Upper lobe of left lung (tissue), 6 donors: Measurements from ENCODE around the gene PLPP1. TPM values are rescaled to one million over a fixed set of nuclear protein-coding genes. Genes with fewer than 3 reads are reported as not detected.
A peak's percentile ranks its signal among the peaks of the same experiment; 100 is the strongest.
"Not testable (repeated sequence)": the region's sequence is repeated elsewhere in the genome, so short reads cannot be mapped to it uniquely, and the experiment has no call there.

ENCODE experiments used
- ATAC-seq, 2 donors: fragments of 200-7000 bp; cut with Tn5 transposase; one replicate each; pipeline ENCODE4 v1.9.1; 2022; ENCODE audit warnings: mild to moderate bottlenecking in 2 of 2, moderate library complexity in 2 of 2; ENCODE audit not compliant: low FRiP score in 2 of 2
- DNase-seq, 2 donors: peaks; one replicate each; pipeline ENCODE4 v3.0.0-alpha.2; 2019 to 2020
- H3K27ac ChIP-seq, 4 donors: fragments of 200-600 bp; sonication (generic); one replicate each; pipeline ENCODE4 v1.5.1; 2016 to 2019
- H3K27me3 ChIP-seq, 4 donors: fragments of 200-600 bp; sonication (generic); one replicate each; pipeline ENCODE4 v1.5.1; 2017 to 2019
- H3K36me3 ChIP-seq, 4 donors: fragments of 200-600 bp; sonication (generic); one replicate each; pipeline ENCODE4 v1.5.1; 2016 to 2019
- H3K4me1 ChIP-seq, 4 donors: fragments of 200-600 bp; sonication (generic); one replicate each; pipeline ENCODE4 v1.5.1; 2018 to 2019
- H3K4me3 ChIP-seq, 4 donors: fragments of 200-600 bp; sonication (generic); one replicate each; pipeline ENCODE4 v1.5.1; 2017 to 2019; ENCODE audit warnings: mild to moderate bottlenecking in 2 of 4, moderate library complexity in 1 of 4
- H3K9me3 ChIP-seq, 4 donors: fragments of 200-600 bp; sonication (generic); one replicate each; pipeline ENCODE4 v1.5.1; 2018 to 2019
- CTCF ChIP-seq, 6 experiments: fragments of 450-650 bp in 4 of 6; fragments of 200-600 bp in 2 of 6; sonication (generic) in 2 of 6; IDR thresholded peaks; one replicate each; pipeline ENCODE4 v1.5.1; 2016 to 2019; ENCODE audit warnings: antibody characterized with exemption in 6 of 6
- EP300 ChIP-seq, 4 donors: sonication (generic); formaldehyde crosslinking; IDR thresholded peaks; one replicate each; pipeline ENCODE4 v1.5.1; 2017; ENCODE audit warnings: antibody characterized with exemption in 4 of 4, control low read depth in 2 of 4
- POLR2A ChIP-seq, 4 donors: fragments of 450-650 bp; IDR thresholded peaks; one replicate each; pipeline ENCODE4 v1.5.1; 2016 to 2017; ENCODE audit warnings: antibody characterized with exemption in 4 of 4, mild to moderate bottlenecking in 2 of 4
- POLR2AphosphoS5 ChIP-seq, 2 donors: sonication (generic); formaldehyde crosslinking; IDR thresholded peaks; one replicate each; pipeline ENCODE4 v1.5.1; 2017; ENCODE audit warnings: antibody characterized with exemption in 2 of 2
- whole genome bisulfite sequencing, 2 donors: methylation state at CpG; one replicate each; pipeline ENCODE4 v1.1.5; 2017 to 2018; 5-methylcytosine and 5-hydroxymethylcytosine counted together
- total RNA-seq, 6 donors: library from RNA; depleted of rRNA in 4 of 6; stranded (reverse); fragments of >200 nt in 4 of 6; gene quantifications; one replicate each; pipeline versions ENCODE4 v1.1.0 to v1.2.1, GENCODE V29; 2016 to 2021
- donor health status: DM: no; HTN: no; CAD: no; lungs with moderate emphysema.
- donor health status: DM: no; HTN: yes; CAD: no; lungs with severe emphysema.

Gene PLPP1
- total RNA-seq, 6 donors from 2014 or later: 21.0 to 125 (median 65.6) TPM

- TF ChIP-seq CTCF (IDR thresholded peaks at IDR 0.05) (no peak), POLR2AphosphoS5 (IDR thresholded peaks at IDR 0.05) (no peak), POLR2A (IDR thresholded peaks at IDR 0.05) (no peak), EP300 (IDR thresholded peaks at IDR 0.05) (no peak)
- Histone ChIP-seq H3K27ac (no peak overlapping the region), H3K36me3 (no peaks in the 10 kb centered on the region), H3K9me3 (no peaks in the 10 kb centered on the region), H3K4me1 (peaks cover 0 to 3% (median 0%) of the 10 kb centered on the region in 4 donors), H3K27me3 (no peaks in the 10 kb centered on the region), H3K4me3 (no peak overlapping the region)
- ATAC-seq: no peak
- DNase-seq: no peak
- WGBS, 2 donors: 84% methylated on average over 2 of the region's 2 CpGs
Observed at GRCh38 chr5:55544341-55544740, 9.6 kb upstream of the PLPP1 start.

GRCh38 chr5:55541056-55541635, 6.4 kb upstream of the PLPP1 start:
- Histone ChIP-seq H3K27me3 (no peaks in the 10 kb centered on the region), H3K4me1 (peaks cover 0 to 6% (median 2%) of the 10 kb centered on the region in 4 donors), H3K36me3 (no peaks in the 10 kb centered on the region), H3K27ac (no peak overlapping the region), H3K9me3 (no peaks in the 10 kb centered on the region), H3K4me3 (no peak overlapping the region)
- DNase-seq (no peak), ATAC-seq (no peak)
- no peak for TF ChIP-seq POLR2A (IDR thresholded peaks at IDR 0.05)
- no peak for TF ChIP-seq EP300 (IDR thresholded peaks at IDR 0.05)
- 65 to 83% methylated on average over 1 of the region's 1 CpG for WGBS, 2 donors

GRCh38 chr5:55540525-55540924, 5.8 kb upstream of the PLPP1 start:
- H3K27ac ChIP-seq: no peak overlapping the region

GRCh38 chr5:55540024-55540423, 5.3 kb upstream of the PLPP1 start:
- Histone ChIP-seq H3K27ac (no peak overlapping the region), H3K9me3 (no peaks in the 10 kb centered on the region), H3K27me3 (no peaks in the 10 kb centered on the region), H3K4me1 (peaks cover 5 to 12% (median 7%) of the 10 kb centered on the region in 4 donors), H3K36me3 (no peaks in the 10 kb centered on the region), H3K4me3 (no peak overlapping the region)
- ATAC-seq: no peak
- TF ChIP-seq EP300 (IDR thresholded peaks at IDR 0.05): no peak
- no peak for TF ChIP-seq POLR2AphosphoS5 (IDR thresholded peaks at IDR 0.05)
- TF ChIP-seq POLR2A (IDR thresholded peaks at IDR 0.05): no peak
- no peak for TF ChIP-seq CTCF (IDR thresholded peaks at IDR 0.05)
- WGBS, 2 donors: 92 to 93% methylated on average over 1 of the region's 1 CpG
- DNase-seq: no peak

More at GRCh38 chr5:55540525-55540924, 5.8 kb upstream of the PLPP1 start:
- no peak overlapping the region for H3K4me3 ChIP-seq
- peaks cover under 1 to 9% (median 4%) of the 10 kb centered on the region in 4 donors for H3K4me1 ChIP-seq
- no peaks in the 10 kb centered on the region for H3K36me3 ChIP-seq
- ATAC-seq (no peak), DNase-seq (no peak)
- TF ChIP-seq POLR2AphosphoS5 (IDR thresholded peaks at IDR 0.05) (no peak), POLR2A (IDR thresholded peaks at IDR 0.05) (no peak), EP300 (IDR thresholded peaks at IDR 0.05) (no peak), CTCF (IDR thresholded peaks at IDR 0.05) (no peak)
- WGBS, 2 donors: 8 to 13% methylated on average over 2 of the region's 2 CpGs
- no peaks in the 10 kb centered on the region for H3K27me3 ChIP-seq
- H3K9me3 ChIP-seq: no peaks in the 10 kb centered on the region

- Histone ChIP-seq H3K4me3 (no peak overlapping the region), H3K27me3 (peaks cover 0 to 3% (median 0%) of the 10 kb centered on the region in 4 donors), H3K9me3 (no peaks in the 10 kb centered on the region), H3K4me1 (peaks cover 5 to 12% (median 10%) of the 10 kb centered on the region in 4 donors), H3K27ac (peak overlapping the region in 1 of 4 donors; percentile 2), H3K36me3 (no peaks in the 10 kb centered on the region)
- ATAC-seq: no peak
- no peak for DNase-seq
- 16 to 30% methylated on average over 2 of the region's 2 CpGs for WGBS, 2 donors
- TF ChIP-seq CTCF (IDR thresholded peaks at IDR 0.05): no peak
Observed at GRCh38 chr5:55538661-55539060, 3.9 kb upstream of the PLPP1 start.

GRCh38 chr5:55537315-55537714, 2.6 kb upstream of the PLPP1 start:
- not testable (repeated sequence) for H3K27ac ChIP-seq, H3K9me3 ChIP-seq, DNase-seq, ATAC-seq, H3K4me3 ChIP-seq, H3K36me3 ChIP-seq, H3K27me3 ChIP-seq
- WGBS, 2 donors: 94% methylated on average over 8 of the region's 8 CpGs
- peaks cover 14 to 19% (median 15%) of the 10 kb centered on the region in 4 donors for H3K4me1 ChIP-seq
